ENCODE data around the gene DHRS13. TPM values are rescaled to one million over a fixed set of nuclear protein-coding genes. Genes with fewer than 3 reads are reported as not detected.

Gene DHRS13
- total RNA-seq, 4 donors from 2014 or later: 10.6 to 16.2 (median 13.3) TPM

- Histone ChIP-seq H3K36me3 (peaks cover 5% of the 10 kb centered on the region in 2 donors), H3K27ac (no peak overlapping the region), H3K27me3 (no peaks in the 10 kb centered on the region), H3K9me3 (no peaks in the 10 kb centered on the region), H3K4me3 (replicated peaks in 1 of 3) (no peak overlapping the region), H3K4me1 (no peaks in the 10 kb centered on the region)
- TF ChIP-seq, protein P1, sequence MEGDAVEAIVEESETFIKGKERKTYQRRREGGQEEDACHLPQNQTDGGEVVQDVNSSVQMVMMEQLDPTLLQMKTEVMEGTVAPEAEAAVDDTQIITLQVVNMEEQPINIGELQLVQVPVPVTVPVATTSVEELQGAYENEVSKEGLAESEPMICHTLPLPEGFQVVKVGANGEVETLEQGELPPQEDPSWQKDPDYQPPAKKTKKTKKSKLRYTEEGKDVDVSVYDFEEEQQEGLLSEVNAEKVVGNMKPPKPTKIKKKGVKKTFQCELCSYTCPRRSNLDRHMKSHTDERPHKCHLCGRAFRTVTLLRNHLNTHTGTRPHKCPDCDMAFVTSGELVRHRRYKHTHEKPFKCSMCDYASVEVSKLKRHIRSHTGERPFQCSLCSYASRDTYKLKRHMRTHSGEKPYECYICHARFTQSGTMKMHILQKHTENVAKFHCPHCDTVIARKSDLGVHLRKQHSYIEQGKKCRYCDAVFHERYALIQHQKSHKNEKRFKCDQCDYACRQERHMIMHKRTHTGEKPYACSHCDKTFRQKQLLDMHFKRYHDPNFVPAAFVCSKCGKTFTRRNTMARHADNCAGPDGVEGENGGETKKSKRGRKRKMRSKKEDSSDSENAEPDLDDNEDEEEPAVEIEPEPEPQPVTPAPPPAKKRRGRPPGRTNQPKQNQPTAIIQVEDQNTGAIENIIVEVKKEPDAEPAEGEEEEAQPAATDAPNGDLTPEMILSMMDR (IDR thresholded peaks at IDR 0.05): no peak
- no peak for TF ChIP-seq POLR2A (IDR thresholded peaks at IDR 0.05)
- intact Hi-C loops (cut with DNase I): no loop called here
- WGBS, 2 donors: 77 to 85% methylated on average over 11 of the region's 11 CpGs
- no peak for DNase-seq
These were observed 37.7 kb downstream of the DHRS13 start for GRCh38 chr17:28864991-28865849.

GRCh38 chr17:28863953-28864352, 38.9 kb downstream of the DHRS13 start:
- TF ChIP-seq, protein P1 (IDR thresholded peaks at IDR 0.05): no peak
- TF ChIP-seq POLR2A (IDR thresholded peaks at IDR 0.05): no peak
- intact Hi-C loops (cut with DNase I): no loop called here
- Histone ChIP-seq H3K36me3 (peaks cover 7 to 9% of the 10 kb centered on the region in 2 donors), H3K9me3 (no peaks in the 10 kb centered on the region), H3K27me3 (no peaks in the 10 kb centered on the region), H3K4me1 (no peaks in the 10 kb centered on the region), H3K4me3 (replicated peaks in 1 of 3) (no peak overlapping the region), H3K27ac (no peak overlapping the region)
- no peak for DNase-seq
- WGBS, 2 donors: 96 to 100% methylated on average over 1 of the region's 1 CpG

GRCh38 chr17:28862561-28862960, 40.3 kb downstream of the DHRS13 start:
- no peaks in the 10 kb centered on the region for H3K4me1 ChIP-seq
- 94 to 98% methylated on average over 3 of the region's 3 CpGs for WGBS, 2 donors
- TF ChIP-seq, protein P1 (IDR thresholded peaks at IDR 0.05): no peak
- no peak for TF ChIP-seq POLR2A (IDR thresholded peaks at IDR 0.05)
- no peak for DNase-seq
- no peaks in the 10 kb centered on the region for H3K27me3 ChIP-seq
- H3K36me3 ChIP-seq: peaks cover 17 to 18% of the 10 kb centered on the region in 2 donors
- no peak overlapping the region for H3K27ac ChIP-seq
- no peaks in the 10 kb centered on the region for H3K9me3 ChIP-seq
- H3K4me3 ChIP-seq (replicated peaks in 1 of 3): no peak overlapping the region
- intact Hi-C loops (cut with DNase I): no loop called here

GRCh38 chr17:28861393-28862203, 41.3 kb downstream of the DHRS13 start:
- no peak for DNase-seq
- no peak overlapping the region for H3K4me3 ChIP-seq (replicated peaks in 1 of 3)
- no peaks in the 10 kb centered on the region for H3K9me3 ChIP-seq
- 69 to 72% methylated on average over 8 of the region's 8 CpGs for WGBS, 2 donors
- intact Hi-C loops (cut with DNase I): no loop called here
- H3K27me3 ChIP-seq: no peaks in the 10 kb centered on the region
- H3K4me1 ChIP-seq: no peaks in the 10 kb centered on the region
- H3K36me3 ChIP-seq: peaks cover 17 to 18% of the 10 kb centered on the region in 2 donors
- TF ChIP-seq, protein P1 (IDR thresholded peaks at IDR 0.05): no peak
- TF ChIP-seq POLR2A (IDR thresholded peaks at IDR 0.05): no peak
- H3K27ac ChIP-seq: no peak overlapping the region
